ENCODE data around the gene CLDN19.
"Not testable (repeated sequence)": the region's sequence is repeated elsewhere in the genome, so short reads cannot be mapped to it uniquely, and the experiment has no call there.

CLDN19 gene

DNA sequence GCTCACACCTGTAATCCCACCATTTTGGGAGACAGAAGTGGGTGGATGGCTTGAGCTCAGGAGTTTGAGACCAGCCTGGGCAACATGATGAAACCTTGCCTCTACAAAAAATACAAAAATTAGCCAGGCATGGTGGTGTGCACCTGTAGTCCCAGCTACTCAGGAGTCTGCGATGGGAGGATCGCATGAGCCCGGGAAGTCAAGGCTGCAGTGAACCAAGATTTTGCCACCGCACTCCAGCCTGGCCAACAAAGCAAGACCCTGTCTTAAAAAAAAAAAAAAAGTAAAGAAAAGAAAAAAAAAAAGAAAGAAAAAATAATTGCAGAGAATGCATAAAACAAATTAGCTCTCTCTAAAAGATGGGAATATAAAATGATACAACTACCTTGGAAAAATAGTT is 14.2 kb downstream of the CLDN19 start:
- in situ Hi-C loops (cut with HindIII; ENCODE audit: low pct_ligation_motif_present, low pct_unique_long_range_greater_than_20kb, low sequenced_read_pairs); DNase-seq: not testable (repeated sequence)

DNA sequence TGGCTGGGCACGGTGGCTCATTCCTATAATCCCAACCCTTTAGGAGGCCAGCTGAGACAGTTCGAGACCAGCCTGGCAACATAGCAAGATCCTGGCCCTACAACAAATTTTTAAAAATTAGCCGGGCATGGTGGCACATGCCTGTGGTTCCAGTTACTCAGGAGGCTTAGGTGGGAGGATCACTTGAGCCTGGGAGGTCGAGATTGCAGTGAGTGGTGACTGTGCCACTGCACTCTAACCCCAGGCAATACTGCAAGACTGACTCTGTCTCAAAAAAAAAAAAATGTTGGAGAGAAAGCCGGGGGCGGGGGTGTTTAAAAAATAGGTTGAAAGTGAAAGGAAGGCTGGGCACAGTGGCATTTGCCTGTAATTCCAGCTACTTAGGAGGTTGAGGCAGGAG is 16.5 kb downstream of the CLDN19 start:
- no peak for DNase-seq
- in situ Hi-C loops (cut with HindIII; ENCODE audit: low pct_ligation_motif_present, low pct_unique_long_range_greater_than_20kb, low sequenced_read_pairs): no loop called here

DNA sequence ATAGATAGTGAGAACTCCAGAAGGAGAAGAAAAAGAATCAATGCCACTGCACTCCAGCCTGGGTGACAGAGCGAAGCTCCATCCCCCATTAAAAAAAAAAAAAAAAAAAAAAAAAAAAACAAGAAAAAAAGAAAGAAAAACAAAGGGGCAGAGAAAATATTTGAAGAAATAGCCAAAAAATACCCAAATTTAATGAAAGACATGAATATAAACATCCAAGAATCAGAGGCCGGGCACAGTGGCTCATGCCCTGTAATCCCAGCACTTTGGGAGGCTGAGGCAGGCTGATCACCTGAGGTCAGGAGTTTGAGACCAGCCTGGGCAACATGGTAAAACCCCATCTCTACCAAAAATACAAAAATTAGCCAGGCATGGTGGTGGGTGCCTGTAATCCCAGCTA is 17.6 kb downstream of the CLDN19 start:
- DNase-seq; in situ Hi-C loops (cut with HindIII; ENCODE audit: low pct_ligation_motif_present, low pct_unique_long_range_greater_than_20kb, low sequenced_read_pairs): not testable (repeated sequence)

DNA sequence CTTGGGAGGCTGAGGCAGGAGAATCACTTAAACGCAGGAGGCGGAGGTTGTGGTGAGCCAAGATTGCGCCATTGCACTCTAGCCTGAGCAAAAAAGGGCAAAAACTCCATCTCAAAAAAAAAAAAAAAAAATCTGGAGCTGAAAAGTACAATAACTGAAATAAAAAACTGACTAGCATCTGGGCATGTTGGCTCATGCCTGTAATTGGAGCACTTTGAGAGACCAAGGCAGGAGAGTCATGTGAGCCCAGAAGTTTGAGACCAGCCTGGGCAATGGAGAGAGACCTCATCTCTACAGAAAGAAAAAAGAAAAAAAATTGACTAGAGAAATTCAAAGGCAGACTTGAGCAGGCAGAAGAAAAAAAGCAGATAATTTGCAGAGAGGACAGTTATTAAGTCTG is 18.1 kb downstream of the CLDN19 start:
- DNase-seq: no peak
- in situ Hi-C loops (cut with HindIII; ENCODE audit: low pct_ligation_motif_present, low pct_unique_long_range_greater_than_20kb, low sequenced_read_pairs): no loop called here

DNA sequence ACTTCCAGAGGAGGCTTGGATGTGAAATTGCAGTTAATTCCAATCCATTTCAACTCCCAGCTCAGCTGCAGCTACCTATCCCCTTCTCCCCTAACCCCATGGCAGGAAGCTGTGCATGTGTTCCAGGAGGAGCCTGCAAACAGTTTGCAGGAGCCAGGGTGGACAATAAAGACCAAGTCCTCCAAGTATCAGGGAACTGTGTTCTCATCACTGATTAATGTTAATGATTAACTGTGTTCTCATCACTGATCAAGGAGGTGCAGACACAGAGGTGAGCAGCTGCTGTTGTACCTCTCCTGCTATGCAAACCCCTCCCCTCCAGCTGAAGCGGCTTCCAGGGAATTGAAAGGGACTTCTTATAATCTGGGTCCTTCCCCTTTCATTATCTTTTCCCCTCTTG is 19.2 kb downstream of the CLDN19 start:
- in situ Hi-C loops (cut with HindIII; ENCODE audit: low pct_ligation_motif_present, low pct_unique_long_range_greater_than_20kb, low sequenced_read_pairs): no loop called here
- DNase-seq: no peak

DNA sequence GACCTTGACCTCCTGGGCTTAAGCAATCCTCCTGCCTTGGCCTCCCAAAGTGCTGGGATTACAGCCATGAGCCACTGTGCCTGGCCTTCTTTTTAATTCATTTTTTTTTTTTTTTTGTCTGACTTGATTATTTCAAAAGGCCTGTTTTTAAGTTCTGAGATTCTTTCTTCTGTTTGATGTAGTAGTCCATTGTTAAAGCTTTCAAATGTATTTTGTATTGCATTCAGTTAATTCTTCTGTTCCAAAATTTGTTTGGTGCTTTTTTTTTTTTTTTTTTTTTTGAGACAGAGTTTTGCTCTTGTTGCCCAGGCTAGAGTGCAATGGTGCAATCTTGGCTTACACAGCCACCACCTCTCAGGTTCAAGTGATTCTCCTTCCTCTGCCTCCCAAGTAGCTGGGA is 25.6 kb downstream of the CLDN19 start:
- in situ Hi-C loops (cut with HindIII; ENCODE audit: low pct_ligation_motif_present, low pct_unique_long_range_greater_than_20kb, low sequenced_read_pairs); DNase-seq: not testable (repeated sequence)

DNA sequence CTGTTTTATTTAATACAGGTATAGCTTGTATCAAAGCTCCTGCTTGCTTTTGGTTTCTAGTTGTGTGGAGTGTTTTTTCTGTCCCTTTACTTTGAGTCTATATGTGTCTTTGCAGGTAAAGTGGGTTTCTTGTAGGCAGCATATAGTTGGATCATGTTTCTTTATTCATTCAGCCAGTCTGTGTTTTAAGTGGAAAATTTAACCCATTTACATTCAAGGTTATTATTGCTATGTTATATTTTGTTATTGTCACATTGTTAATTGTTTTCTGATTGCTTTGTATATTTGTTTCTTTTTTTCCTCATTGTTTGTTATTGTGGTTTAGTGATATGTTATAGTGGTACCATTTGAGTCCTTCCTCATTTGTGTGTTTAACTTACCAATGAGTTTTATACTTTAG is 26.7 kb downstream of the CLDN19 start:
- in situ Hi-C loops (cut with HindIII; ENCODE audit: low pct_ligation_motif_present, low pct_unique_long_range_greater_than_20kb, low sequenced_read_pairs): no loop called here
- DNase-seq: no peak

DNA sequence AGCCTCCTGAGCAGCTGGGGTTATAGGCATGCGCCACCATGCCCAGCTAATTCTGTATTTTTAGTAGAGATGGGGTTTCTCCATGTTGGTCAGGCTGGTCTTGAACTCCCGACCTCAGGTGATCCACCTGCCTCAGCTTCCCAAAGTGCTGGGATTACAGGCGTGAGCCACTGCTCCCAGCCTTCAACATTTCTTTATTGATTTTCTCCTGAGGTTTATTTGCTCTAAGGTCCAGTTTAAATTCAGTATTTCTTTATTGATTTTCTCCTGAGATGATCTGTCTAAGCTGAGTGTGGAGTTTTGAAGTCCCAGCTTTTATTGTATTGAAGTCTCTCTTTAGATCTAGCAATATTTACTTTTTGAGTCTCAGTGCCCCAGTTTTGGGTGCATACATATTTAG is 27.2 kb downstream of the CLDN19 start:
- DNase-seq; in situ Hi-C loops (cut with HindIII; ENCODE audit: low pct_ligation_motif_present, low pct_unique_long_range_greater_than_20kb, low sequenced_read_pairs): not testable (repeated sequence)

DNA sequence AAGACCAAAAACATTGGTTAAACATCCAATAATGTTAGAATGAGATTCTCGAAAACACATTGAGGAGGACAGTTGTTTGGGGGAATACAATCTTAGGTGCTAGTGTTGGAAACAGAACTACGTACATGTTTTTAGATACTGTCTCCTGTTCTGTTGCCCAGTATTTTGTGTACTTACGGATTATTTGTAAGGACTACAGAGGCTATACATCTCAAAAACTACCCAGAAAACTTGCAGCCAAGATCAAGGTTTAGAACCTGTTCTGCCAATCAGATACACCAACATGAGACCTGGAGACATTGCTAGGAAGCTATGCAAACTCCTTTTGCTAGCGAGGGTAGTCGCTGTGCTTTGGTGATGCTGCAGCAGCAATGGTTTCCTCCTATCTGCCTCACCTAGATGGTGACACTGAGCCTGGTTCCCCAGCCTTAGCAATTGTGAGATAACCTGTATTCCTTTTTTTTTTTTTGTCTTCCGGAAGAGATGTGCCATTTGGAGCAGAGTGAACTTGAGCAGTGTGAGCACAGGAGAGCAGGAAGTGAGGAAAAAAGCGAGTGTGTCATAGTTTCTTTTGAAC is 36.1 kb downstream of the CLDN19 start:
- no peak for DNase-seq
- in situ Hi-C loops (cut with HindIII; ENCODE audit: low pct_ligation_motif_present, low pct_unique_long_range_greater_than_20kb, low sequenced_read_pairs): no loop called here

DNA sequence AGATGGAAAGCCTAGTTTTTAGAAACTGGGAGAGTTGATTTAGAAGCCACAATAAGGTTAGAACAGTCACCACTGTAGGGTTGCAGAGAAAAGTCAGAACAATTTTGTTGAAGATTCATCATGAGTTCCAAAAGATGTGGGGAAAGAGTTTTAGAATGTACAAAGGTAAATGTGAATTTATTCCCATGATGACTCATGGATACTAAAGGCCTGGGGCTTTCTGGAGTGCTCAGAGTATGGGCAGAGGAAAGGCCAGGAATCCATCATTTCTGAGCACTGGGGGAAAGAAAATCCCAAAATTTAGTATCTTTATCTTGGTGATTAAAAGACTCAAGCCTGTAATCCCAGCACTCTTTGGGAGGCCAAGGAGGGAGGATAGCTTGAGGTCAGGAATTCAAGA is 40.0 kb downstream of the CLDN19 start:
- in situ Hi-C loops (cut with HindIII; ENCODE audit: low pct_ligation_motif_present, low pct_unique_long_range_greater_than_20kb, low sequenced_read_pairs): no loop called here
- DNase-seq: no peak

DNA sequence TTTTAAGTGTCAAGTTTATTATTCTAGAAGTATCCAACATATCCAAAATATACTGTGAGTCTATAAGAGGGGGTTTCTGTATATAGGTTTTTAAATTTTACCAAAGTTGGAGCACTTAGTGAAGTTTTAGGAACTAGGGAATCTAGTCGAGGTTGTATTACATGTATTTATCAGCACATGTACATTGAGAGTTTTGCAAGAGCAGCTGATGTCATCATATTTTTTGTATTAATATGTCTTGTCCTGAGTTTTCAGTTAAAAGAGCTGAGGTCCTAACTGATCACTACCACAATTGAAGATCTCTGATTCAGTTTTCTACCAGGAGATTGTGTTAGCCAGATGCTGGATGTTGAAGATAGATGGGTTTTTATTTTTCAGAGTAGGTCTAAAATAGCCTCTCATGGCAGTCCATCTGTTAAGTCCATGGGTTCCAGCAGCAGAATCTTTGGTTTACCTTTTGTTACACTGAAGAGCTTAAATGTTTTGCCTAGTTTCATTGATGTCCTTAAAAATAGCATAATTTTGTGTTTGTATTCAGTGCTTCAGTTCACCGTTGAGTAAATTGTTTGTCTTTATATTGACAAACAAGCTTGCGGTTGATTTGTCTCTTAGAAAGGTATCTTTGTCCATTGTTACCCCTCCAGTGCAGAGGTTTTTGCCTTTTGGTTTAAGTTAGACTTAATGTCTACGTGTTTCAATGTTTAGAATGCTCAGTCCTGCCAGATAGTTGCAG is 41.8 kb downstream of the CLDN19 start:
- in situ Hi-C loops (cut with HindIII; ENCODE audit: low pct_ligation_motif_present, low pct_unique_long_range_greater_than_20kb, low sequenced_read_pairs): no loop called here
- DNase-seq: no peak

DNA sequence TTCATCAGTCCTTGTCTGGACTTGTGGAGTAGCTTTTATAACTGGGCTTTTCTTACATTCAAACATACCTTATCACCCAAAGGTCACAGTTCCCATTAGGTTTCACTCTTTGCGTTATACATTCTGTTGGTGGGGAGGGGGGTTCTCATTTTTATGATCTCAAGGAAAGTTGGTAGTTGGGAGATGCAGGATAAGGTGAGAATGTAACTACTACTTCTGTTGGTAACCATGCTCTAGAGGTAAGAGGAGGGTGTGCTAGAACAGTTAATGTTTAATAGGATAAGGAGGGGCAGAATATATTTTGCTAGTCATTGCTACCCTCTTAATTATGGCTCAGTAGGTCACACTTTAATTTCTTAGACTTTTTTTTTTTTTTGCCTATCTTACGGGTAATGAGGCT is 47.1 kb downstream of the CLDN19 start:
- in situ Hi-C loops (cut with HindIII; ENCODE audit: low pct_ligation_motif_present, low pct_unique_long_range_greater_than_20kb, low sequenced_read_pairs): no loop called here
- no peak for DNase-seq

DNA sequence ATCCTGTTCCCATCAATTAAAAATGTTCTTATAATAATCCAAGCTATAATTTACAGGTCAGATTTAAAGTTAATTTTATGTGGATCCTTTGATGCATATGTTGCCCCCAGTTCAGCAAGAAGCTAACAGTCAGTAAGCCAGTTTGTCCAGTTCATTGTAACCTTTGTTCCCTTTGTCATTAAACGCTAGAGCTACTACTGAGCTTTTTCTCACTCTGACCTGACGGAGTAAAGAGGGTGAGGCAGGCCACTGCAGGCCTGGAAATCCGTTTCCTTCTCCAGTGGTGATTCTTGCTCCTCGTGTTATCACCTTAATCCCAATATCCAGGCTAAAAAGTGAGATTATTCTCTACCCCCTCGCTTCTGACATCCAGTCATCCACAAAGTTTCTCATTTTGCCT is 47.6 kb downstream of the CLDN19 start:
- in situ Hi-C loops (cut with HindIII; ENCODE audit: low pct_ligation_motif_present, low pct_unique_long_range_greater_than_20kb, low sequenced_read_pairs): no loop called here
- DNase-seq: no peak

DNA sequence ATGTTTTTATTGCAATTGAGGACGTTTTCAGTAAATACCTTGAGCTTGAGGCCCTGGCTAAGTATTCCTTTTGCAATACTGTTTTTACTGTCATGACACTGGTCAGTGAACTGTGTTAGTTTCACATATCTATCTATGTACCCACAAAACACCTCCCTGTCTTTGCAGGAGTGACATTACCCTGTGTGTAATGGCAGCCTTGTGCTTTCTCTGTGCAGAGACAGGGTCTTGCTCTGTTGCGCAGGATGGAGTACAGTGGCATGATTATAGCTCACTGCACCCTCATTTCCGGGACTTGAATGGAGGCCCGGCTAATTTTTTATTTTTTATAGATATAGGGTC is 48.9 kb downstream of the CLDN19 start:
- in situ Hi-C loops (cut with HindIII; ENCODE audit: low pct_ligation_motif_present, low pct_unique_long_range_greater_than_20kb, low sequenced_read_pairs): no loop called here
- no peak for DNase-seq

DNA sequence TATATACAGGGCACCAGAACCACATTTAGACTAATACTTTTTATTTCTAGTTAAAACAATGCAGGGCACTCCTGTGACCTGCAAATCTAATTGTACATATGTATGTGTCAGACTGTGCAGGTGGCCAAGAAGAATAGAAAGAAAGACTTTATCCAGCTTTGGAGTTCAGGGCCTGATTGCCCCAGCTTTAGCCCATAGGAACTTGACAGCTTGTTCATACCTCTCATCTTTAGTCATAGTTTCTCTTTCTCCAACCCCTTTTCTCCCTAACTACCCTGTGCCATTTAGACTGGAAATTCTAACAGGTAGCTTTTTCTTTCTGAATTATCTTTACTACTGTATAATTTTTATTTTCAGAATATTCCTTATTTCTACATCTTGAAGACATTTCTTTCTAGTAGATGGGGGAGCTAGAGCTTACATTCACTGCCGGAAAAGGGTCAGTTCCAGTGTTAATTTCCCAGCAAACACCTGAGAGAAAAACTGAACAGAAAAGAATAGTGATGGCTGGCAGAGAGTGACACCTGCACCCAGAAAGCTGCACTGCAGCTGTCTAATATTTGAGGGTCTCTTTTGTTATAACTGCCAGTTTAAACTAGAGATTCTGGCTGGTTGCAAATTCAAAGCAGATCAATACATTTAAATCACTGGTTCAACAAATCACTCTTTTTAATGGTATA is 49.4 kb downstream of the CLDN19 start:
- in situ Hi-C loops (cut with HindIII; ENCODE audit: low pct_ligation_motif_present, low pct_unique_long_range_greater_than_20kb, low sequenced_read_pairs): no loop called here
- DNase-seq: no peak

DNA sequence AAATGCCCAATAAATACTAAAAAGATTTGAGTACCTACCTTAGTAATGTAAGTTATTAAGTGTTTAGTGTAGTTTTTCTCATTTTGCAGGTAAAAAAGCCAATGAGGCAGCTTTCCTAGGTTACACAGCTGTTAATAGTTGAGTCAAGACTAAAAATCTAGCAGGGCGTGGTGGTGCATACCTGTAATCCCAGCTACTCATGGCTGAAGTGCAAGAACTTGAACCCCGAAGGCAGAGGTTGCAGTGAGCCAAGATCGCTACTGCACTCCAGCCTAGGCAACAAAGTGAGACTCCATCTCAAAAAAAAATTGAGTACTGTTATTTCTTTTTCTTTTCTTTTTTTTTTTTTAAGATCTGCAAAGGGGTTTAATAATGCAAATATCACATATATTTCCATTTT is 50.1 kb downstream of the CLDN19 start:
- no peak for DNase-seq
- in situ Hi-C loops (cut with HindIII; ENCODE audit: low pct_ligation_motif_present, low pct_unique_long_range_greater_than_20kb, low sequenced_read_pairs): no loop called here

DNA sequence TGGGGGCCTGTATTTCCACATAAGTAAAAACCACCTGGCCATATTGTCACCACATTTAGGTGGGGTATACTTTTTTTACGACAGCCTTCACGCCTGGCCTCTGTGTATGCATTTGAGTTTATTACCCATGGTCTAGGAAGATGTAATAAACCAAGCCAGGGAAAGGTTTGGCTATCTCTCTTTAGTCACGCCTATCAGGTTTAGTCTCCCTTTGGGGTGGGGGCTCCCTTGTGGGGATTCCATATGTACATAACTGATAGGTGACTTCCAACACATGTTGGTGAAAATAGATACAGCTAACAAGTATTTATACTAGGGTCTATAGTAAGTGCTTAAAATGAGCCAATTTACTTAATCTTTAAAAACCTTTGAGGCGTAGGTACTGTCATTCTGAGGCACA is 53.6 kb downstream of the CLDN19 start:
- in situ Hi-C loops (cut with HindIII; ENCODE audit: low pct_ligation_motif_present, low pct_unique_long_range_greater_than_20kb, low sequenced_read_pairs): no loop called here
- DNase-seq: no peak

DNA sequence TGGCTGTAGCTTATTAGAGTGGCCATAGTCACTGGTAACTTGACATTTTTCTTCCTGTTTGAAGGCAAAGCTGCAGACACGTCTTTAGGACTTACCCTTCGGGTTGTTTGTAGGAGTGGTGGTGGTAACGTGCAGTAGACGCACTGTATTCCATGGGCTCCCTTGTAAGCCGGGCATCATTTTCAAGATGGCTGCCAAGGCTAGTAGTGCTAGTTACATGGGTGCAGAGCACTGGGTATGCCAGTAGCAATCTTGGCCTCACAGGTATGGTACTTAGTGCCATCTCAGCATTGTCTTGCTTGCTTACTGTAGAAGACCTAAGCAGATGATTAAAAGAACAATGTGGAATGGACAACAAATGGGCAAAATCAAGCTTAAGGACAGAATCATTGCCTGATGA is 55.9 kb downstream of the CLDN19 start:
- DNase-seq: no peak
- in situ Hi-C loops (cut with HindIII; ENCODE audit: low pct_ligation_motif_present, low pct_unique_long_range_greater_than_20kb, low sequenced_read_pairs): no loop called here
